Measurements from ENCODE around the gene ME2. TPM values are rescaled to one million over a fixed set of nuclear protein-coding genes. Genes with fewer than 3 reads are reported as not detected.

ME2 gene
- total RNA-seq, 4 donors from 2014 or later, result 11.8 to 60.8 (median 48.1) TPM

- no peak for DNase-seq
- H3K4me1 ChIP-seq, result no peaks in the 10 kb centered on the region
- H3K4me3 ChIP-seq, result no peak overlapping the region
- TF ChIP-seq, protein P1, sequence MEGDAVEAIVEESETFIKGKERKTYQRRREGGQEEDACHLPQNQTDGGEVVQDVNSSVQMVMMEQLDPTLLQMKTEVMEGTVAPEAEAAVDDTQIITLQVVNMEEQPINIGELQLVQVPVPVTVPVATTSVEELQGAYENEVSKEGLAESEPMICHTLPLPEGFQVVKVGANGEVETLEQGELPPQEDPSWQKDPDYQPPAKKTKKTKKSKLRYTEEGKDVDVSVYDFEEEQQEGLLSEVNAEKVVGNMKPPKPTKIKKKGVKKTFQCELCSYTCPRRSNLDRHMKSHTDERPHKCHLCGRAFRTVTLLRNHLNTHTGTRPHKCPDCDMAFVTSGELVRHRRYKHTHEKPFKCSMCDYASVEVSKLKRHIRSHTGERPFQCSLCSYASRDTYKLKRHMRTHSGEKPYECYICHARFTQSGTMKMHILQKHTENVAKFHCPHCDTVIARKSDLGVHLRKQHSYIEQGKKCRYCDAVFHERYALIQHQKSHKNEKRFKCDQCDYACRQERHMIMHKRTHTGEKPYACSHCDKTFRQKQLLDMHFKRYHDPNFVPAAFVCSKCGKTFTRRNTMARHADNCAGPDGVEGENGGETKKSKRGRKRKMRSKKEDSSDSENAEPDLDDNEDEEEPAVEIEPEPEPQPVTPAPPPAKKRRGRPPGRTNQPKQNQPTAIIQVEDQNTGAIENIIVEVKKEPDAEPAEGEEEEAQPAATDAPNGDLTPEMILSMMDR (IDR thresholded peaks at IDR 0.05), result no peak
- TF ChIP-seq POLR2A (IDR thresholded peaks at IDR 0.05), result no peak
- H3K9me3 ChIP-seq, result no peaks in the 10 kb centered on the region
- H3K36me3 ChIP-seq, result no peaks in the 10 kb centered on the region
- intact Hi-C loops (cut with DNase I; ENCODE audit: low total_unique reads), result no loop called here
- H3K27ac ChIP-seq, result no peak overlapping the region
- no peaks in the 10 kb centered on the region for H3K27me3 ChIP-seq
Observed at GRCh38 chr18:50859793-50860555, 18.9 kb upstream of the ME2 start.

DNA sequence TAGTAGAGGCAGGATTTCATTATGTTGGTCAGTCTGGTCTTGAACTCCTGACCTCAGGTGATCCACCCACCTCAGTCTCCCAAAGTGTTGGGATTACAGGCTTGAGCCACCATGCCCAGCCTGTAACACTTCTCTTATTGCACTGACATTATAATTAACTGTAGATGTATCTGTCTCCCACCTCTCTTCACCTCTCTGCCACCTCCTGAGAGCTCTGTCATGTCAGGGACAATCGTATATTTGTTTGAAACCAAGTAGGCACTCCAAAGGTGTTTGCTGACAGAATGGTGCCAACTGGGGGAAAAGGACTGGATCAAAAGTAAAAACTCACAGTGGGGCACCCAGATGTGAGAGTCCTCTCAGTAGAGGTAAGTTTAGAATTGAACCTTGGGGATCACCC lies 17.3 kb upstream of the ME2 start:
- no peaks in the 10 kb centered on the region for H3K9me3 ChIP-seq
- H3K4me1 ChIP-seq, result no peaks in the 10 kb centered on the region
- DNase-seq, result no peak
- H3K27ac ChIP-seq, result no peak overlapping the region
- intact Hi-C loops (cut with DNase I; ENCODE audit: low total_unique reads), result no loop called here
- H3K27me3 ChIP-seq, result no peaks in the 10 kb centered on the region
- no peaks in the 10 kb centered on the region for H3K36me3 ChIP-seq
- TF ChIP-seq, protein P1 (IDR thresholded peaks at IDR 0.05), result no peak
- no peak for TF ChIP-seq POLR2A (IDR thresholded peaks at IDR 0.05)
- H3K4me3 ChIP-seq, result no peak overlapping the region

DNA sequence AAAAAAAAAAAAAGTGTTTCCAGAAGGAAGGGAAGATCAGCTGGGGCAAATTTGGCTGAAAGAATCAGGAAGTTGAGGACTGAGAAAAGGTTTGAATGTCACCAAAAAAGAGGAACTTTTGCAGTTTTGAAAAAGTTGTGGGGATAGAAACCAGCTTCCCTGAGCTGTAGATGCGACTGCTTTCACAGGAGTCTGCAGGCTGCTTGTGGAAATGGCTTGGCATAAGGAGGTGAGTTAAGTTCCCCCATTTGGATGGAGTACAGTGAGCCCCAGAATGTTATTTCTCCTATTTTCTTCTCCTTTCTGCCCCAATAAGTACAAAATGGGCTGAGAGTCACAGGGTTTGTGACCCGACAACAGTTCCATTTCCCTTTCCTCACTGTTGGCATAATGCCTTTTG lies 16.5 kb upstream of the ME2 start:
- no peaks in the 10 kb centered on the region for H3K9me3 ChIP-seq
- H3K27ac ChIP-seq, result no peak overlapping the region
- no peaks in the 10 kb centered on the region for H3K4me1 ChIP-seq
- H3K4me3 ChIP-seq, result no peak overlapping the region
- DNase-seq, result no peak
- H3K27me3 ChIP-seq, result no peaks in the 10 kb centered on the region
- TF ChIP-seq, protein P1 (IDR thresholded peaks at IDR 0.05), result no peak
- TF ChIP-seq POLR2A (IDR thresholded peaks at IDR 0.05), result no peak
- intact Hi-C loops (cut with DNase I; ENCODE audit: low total_unique reads), result no loop called here
- no peaks in the 10 kb centered on the region for H3K36me3 ChIP-seq

- H3K27ac ChIP-seq, result no peak overlapping the region
- H3K4me3 ChIP-seq, result no peak overlapping the region
- H3K9me3 ChIP-seq, result no peaks in the 10 kb centered on the region
- H3K36me3 ChIP-seq, result no peaks in the 10 kb centered on the region
- no peak for DNase-seq
- TF ChIP-seq POLR2A (IDR thresholded peaks at IDR 0.05), result no peak
- H3K4me1 ChIP-seq, result no peaks in the 10 kb centered on the region
- intact Hi-C loops (cut with DNase I; ENCODE audit: low total_unique reads), result no loop called here
- H3K27me3 ChIP-seq, result no peaks in the 10 kb centered on the region
Observed at GRCh38 chr18:50863840-50864375, 15.0 kb upstream of the ME2 start.

DNA sequence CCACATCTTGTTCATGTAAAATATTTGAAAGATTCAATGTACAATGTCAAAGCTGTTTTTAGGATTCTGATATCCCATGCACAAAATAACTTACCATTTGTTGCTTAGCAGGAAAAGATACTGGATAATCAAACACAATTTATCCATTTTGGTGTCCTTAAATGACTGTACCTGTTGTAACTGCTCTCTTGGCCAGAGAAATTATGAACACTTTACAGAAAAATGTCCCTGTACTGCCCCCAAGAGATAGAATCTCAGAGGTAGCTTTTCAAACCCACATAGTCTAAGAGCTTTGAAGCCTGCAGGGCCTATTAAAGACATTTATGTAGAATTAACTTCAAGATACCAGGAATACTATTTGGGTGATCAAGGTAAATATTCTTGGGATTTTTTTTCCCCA lies 12.2 kb upstream of the ME2 start:
- intact Hi-C loops (cut with DNase I; ENCODE audit: low total_unique reads), result no loop called here

More for the DNA sequence above, 12.2 kb upstream of the ME2 start:
- no peak overlapping the region for H3K27ac ChIP-seq
- H3K27me3 ChIP-seq, result no peaks in the 10 kb centered on the region
- H3K36me3 ChIP-seq, result no peaks in the 10 kb centered on the region
- no peak overlapping the region for H3K4me3 ChIP-seq
- TF ChIP-seq POLR2A (IDR thresholded peaks at IDR 0.05), result no peak
- TF ChIP-seq, protein P1 (IDR thresholded peaks at IDR 0.05), result no peak
- H3K4me1 ChIP-seq, result no peaks in the 10 kb centered on the region
- DNase-seq, result no peak
- no peaks in the 10 kb centered on the region for H3K9me3 ChIP-seq

Data from uterus (tissue), 4 donors.